Measurements from ENCODE around the gene MVK. TPM values are rescaled to one million over a fixed set of nuclear protein-coding genes. Genes with fewer than 3 reads are reported as not detected.

MVK gene
- polyA plus RNA-seq, 1 of the 3 experiments (the other 2 are of a cell fraction): 7.0 TPM

- TF ChIP-seq, protein P1, sequence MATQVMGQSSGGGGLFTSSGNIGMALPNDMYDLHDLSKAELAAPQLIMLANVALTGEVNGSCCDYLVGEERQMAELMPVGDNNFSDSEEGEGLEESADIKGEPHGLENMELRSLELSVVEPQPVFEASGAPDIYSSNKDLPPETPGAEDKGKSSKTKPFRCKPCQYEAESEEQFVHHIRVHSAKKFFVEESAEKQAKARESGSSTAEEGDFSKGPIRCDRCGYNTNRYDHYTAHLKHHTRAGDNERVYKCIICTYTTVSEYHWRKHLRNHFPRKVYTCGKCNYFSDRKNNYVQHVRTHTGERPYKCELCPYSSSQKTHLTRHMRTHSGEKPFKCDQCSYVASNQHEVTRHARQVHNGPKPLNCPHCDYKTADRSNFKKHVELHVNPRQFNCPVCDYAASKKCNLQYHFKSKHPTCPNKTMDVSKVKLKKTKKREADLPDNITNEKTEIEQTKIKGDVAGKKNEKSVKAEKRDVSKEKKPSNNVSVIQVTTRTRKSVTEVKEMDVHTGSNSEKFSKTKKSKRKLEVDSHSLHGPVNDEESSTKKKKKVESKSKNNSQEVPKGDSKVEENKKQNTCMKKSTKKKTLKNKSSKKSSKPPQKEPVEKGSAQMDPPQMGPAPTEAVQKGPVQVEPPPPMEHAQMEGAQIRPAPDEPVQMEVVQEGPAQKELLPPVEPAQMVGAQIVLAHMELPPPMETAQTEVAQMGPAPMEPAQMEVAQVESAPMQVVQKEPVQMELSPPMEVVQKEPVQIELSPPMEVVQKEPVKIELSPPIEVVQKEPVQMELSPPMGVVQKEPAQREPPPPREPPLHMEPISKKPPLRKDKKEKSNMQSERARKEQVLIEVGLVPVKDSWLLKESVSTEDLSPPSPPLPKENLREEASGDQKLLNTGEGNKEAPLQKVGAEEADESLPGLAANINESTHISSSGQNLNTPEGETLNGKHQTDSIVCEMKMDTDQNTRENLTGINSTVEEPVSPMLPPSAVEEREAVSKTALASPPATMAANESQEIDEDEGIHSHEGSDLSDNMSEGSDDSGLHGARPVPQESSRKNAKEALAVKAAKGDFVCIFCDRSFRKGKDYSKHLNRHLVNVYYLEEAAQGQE (IDR thresholded peaks at IDR 0.05; ENCODE audit: low read depth, low read length): no peak
- TF ChIP-seq IRF3 (IDR thresholded peaks at IDR 0.05; ENCODE audit: low read depth, low read length): no peak
- TF ChIP-seq, protein P2, sequence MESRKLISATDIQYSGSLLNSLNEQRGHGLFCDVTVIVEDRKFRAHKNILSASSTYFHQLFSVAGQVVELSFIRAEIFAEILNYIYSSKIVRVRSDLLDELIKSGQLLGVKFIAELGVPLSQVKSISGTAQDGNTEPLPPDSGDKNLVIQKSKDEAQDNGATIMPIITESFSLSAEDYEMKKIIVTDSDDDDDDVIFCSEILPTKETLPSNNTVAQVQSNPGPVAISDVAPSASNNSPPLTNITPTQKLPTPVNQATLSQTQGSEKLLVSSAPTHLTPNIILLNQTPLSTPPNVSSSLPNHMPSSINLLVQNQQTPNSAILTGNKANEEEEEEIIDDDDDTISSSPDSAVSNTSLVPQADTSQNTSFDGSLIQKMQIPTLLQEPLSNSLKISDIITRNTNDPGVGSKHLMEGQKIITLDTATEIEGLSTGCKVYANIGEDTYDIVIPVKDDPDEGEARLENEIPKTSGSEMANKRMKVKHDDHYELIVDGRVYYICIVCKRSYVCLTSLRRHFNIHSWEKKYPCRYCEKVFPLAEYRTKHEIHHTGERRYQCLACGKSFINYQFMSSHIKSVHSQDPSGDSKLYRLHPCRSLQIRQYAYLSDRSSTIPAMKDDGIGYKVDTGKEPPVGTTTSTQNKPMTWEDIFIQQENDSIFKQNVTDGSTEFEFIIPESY (IDR thresholded peaks at IDR 0.05; ENCODE audit: borderline replicate concordance, low read depth): no peak
- no peak for TF ChIP-seq RXRA (IDR thresholded peaks at IDR 0.05; ENCODE audit: borderline replicate concordance, low read depth)
Observed at GRCh38 chr12:109609342-109609741, 35.7 kb downstream of the MVK start (continued).

GRCh38 chr12:109610523-109610922 lies 36.9 kb downstream of the MVK start:
- no peak overlapping the region for H3K27ac ChIP-seq (ENCODE audit: low read depth in 2 of 2, low read length in 1 of 2)
- H3K4me1 ChIP-seq (ENCODE audit: control insufficient read depth in 1 of 2, insufficient read depth in 2 of 2, low read depth in 1 of 2, low read length in 1 of 2): peaks cover 0 to 56% of the 10 kb centered on the region in 2 experiments; a peak in 2 of 4 replicates
- H2AFZ ChIP-seq (ENCODE audit: low read depth): no peak overlapping the region
- H3K4me2 ChIP-seq: no peak overlapping the region
- no peaks in the 10 kb centered on the region for H4K20me1 ChIP-seq (ENCODE audit: insufficient read depth)
- H3K9ac ChIP-seq: no peak overlapping the region
- no peak overlapping the region for H3K4me3 ChIP-seq (ENCODE audit: low read depth in 2 of 2, low read length in 1 of 2)
- H3K36me3 ChIP-seq (replicated peaks in 1 of 2; ENCODE audit: control insufficient read depth in 1 of 2, insufficient read depth in 2 of 2, low read length in 1 of 2): no peaks in the 10 kb centered on the region
- peaks cover 7% of the 10 kb centered on the region; the same call in 1 of the 2 replicates for H3K27me3 ChIP-seq (ENCODE audit: insufficient read depth)
- no peaks in the 10 kb centered on the region for H3K79me2 ChIP-seq (ENCODE audit: insufficient read depth)
- WGBS (ENCODE audit: low lambda C conversion rate): 49% methylated on average over 4 of the region's 4 CpGs
- DNase-seq: no peak
- ChIA-PET POLR2A (interaction anchor here (1.1 to 1.4 kb wide), 2 partner anchors 11 to 13 kb away, joined by 5 to 6 read pairs; no protein-coding TSS in a partner anchor), CTCF (interaction anchor here (0.9 to 1.9 kb wide), 3 partner anchors 13 to 154 kb away, joined by 3 to 8 read pairs (median 3); no protein-coding TSS in a partner anchor)
- H3K9me2 ChIP-seq: no peaks in the 10 kb centered on the region
- no peaks in the 10 kb centered on the region for H3F3A ChIP-seq (replicated peaks; ENCODE audit: insufficient read depth)
- H3K9me3 ChIP-seq: no peaks in the 10 kb centered on the region
- TF ChIP-seq, protein P2 (IDR thresholded peaks at IDR 0.05; ENCODE audit: borderline replicate concordance, low read depth): no peak
- TF ChIP-seq FOSL2 (IDR thresholded peaks at IDR 0.05; ENCODE audit: borderline replicate concordance, low read depth): no peak
- no peak for TF ChIP-seq MXI1 (IDR thresholded peaks at IDR 0.05; ENCODE audit: low read depth, low read length)
- TF ChIP-seq, protein P3, sequence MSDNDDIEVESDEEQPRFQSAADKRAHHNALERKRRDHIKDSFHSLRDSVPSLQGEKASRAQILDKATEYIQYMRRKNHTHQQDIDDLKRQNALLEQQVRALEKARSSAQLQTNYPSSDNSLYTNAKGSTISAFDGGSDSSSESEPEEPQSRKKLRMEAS (IDR thresholded peaks at IDR 0.05; ENCODE audit: low read depth): no peak
- TF ChIP-seq RCOR1 (IDR thresholded peaks at IDR 0.05; ENCODE audit: low read length): no peak
- no peak for TF ChIP-seq CHD2 (IDR thresholded peaks at IDR 0.05; ENCODE audit: low read length, partially characterized antibody)
- TF ChIP-seq USF1 (IDR thresholded peaks at IDR 0.05; ENCODE audit: borderline replicate concordance, low read depth): no peak
- TF ChIP-seq RXRA (IDR thresholded peaks at IDR 0.05; ENCODE audit: borderline replicate concordance, low read depth): no peak
- no peak for TF ChIP-seq GABPA (IDR thresholded peaks at IDR 0.05; ENCODE audit: low read depth)
- TF ChIP-seq MEF2A (IDR thresholded peaks at IDR 0.05; ENCODE audit: borderline replicate concordance, low read depth): no peak
- TF ChIP-seq USF2 (IDR thresholded peaks at IDR 0.05; ENCODE audit: borderline replicate concordance, low read depth, low read length): no peak
- TF ChIP-seq NFIC (IDR thresholded peaks at IDR 0.05; ENCODE audit: borderline replicate concordance): no peak
- TF ChIP-seq POLR2AphosphoS5 (IDR thresholded peaks at IDR 0.05; ENCODE audit: low read depth, low read length): no peak
- no peak for TF ChIP-seq EZH2phosphoT487 (IDR thresholded peaks at IDR 0.05; ENCODE audit: borderline replicate concordance, low read depth)
- no peak for TF ChIP-seq FOXJ3 (CRISPR knock-in tag; IDR thresholded peaks at IDR 0.05)
- TF ChIP-seq TEAD4 (IDR thresholded peaks at IDR 0.05; ENCODE audit: borderline replicate concordance, insufficient read depth): no peak
